Measurements from ENCODE around the gene EBNA1BP2.

DNA sequence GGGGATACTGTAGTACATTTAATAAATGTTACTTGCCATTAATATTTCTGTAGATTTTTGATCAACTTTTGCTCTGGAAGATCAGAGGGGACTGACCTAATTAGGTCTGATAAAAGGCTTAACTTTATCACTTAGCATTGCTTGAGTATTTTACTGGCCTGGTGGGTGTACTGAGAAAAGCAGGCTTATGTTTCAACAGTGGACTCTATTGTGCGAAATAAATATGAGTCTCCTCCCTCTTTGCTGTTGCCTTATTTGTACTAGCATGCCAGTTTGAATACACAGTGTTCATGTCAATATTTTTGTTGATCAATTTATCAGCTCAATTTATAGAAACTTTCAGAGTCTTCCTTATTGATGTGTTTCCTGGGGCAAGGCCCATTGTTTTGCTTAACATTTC, 49.1 kb downstream of the EBNA1BP2 start:
- TF ChIP-seq POLR2A (IDR thresholded peaks at IDR 0.05): no peak
- TF ChIP-seq, protein P1, sequence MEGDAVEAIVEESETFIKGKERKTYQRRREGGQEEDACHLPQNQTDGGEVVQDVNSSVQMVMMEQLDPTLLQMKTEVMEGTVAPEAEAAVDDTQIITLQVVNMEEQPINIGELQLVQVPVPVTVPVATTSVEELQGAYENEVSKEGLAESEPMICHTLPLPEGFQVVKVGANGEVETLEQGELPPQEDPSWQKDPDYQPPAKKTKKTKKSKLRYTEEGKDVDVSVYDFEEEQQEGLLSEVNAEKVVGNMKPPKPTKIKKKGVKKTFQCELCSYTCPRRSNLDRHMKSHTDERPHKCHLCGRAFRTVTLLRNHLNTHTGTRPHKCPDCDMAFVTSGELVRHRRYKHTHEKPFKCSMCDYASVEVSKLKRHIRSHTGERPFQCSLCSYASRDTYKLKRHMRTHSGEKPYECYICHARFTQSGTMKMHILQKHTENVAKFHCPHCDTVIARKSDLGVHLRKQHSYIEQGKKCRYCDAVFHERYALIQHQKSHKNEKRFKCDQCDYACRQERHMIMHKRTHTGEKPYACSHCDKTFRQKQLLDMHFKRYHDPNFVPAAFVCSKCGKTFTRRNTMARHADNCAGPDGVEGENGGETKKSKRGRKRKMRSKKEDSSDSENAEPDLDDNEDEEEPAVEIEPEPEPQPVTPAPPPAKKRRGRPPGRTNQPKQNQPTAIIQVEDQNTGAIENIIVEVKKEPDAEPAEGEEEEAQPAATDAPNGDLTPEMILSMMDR (IDR thresholded peaks at IDR 0.05): no peak
- TF ChIP-seq POLR2AphosphoS5 (IDR thresholded peaks at IDR 0.05): no peak
